SH-SY5Y (cell line): ENCODE data around the gene ADPGK.

Experiments
- GATA2 ChIP-seq: IDR thresholded peaks from 2 replicates; pipeline ENCODE4 v1.6.1; 2011; ENCODE audit warnings: mild to moderate bottlenecking, low read depth, low read length
- GATA3 ChIP-seq: IDR thresholded peaks from 2 replicates; pipeline ENCODE4 v1.6.1; 2011; ENCODE audit warnings: low read depth, mild to moderate bottlenecking, low read length, moderate library complexity

DNA sequence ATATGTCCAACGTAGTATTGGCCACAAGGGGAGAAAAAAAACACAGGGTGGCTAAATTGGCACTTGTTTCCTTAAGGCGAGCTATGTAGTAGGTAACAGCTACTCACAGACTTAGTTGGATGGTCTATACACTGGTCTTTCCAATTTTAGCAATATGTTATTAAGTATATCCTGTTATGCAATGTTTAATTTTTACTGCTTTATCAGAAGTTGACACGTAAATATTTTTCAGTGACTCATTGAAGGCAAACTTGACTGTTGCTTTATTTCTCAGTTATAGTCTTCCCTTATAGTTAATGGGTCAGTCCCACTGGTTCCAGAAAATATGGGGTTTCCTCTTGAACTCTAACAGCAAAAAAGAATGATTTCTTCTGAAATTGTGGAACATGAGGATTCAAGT is 46.5 kb downstream of the ADPGK start:
- no peak for TF ChIP-seq GATA2
- no peak for TF ChIP-seq GATA3
